SIG-M5 (cell line): Measurements from ENCODE around the gene MAU2.

ENCODE experiments used
- DNase-seq: peaks from one replicate; lab custom pipeline; 2025; lab: John Stamatoyannopoulos, UW

The MAU2 gene

GRCh38 chr19:19306191-19306590, 14.4 kb upstream of the MAU2 start:
- DNase-seq: no peak

GRCh38 chr19:19308373-19308772, 12.3 kb upstream of the MAU2 start:
- DNase-seq: no peak

GRCh38 chr19:19315444-19315843, 5.2 kb upstream of the MAU2 start:
- no peak for DNase-seq

GRCh38 chr19:19316082-19316481, 4.5 kb upstream of the MAU2 start:
- no peak for DNase-seq

- DNase-seq: no peak
Measured at GRCh38 chr19:19319732-19320360, 783 bp upstream of the MAU2 start.

- no peak for DNase-seq
Measured at GRCh38 chr19:19321141-19321577, 530 bp downstream of the MAU2 start.

GRCh38 chr19:19324059-19324770, 3.6 kb downstream of the MAU2 start:
- no peak for DNase-seq

GRCh38 chr19:19327672-19328071, 7.0 kb downstream of the MAU2 start:
- no peak for DNase-seq

- DNase-seq: no peak
Measured at GRCh38 chr19:19329126-19329525, 8.5 kb downstream of the MAU2 start.

- no peak for DNase-seq
Measured at GRCh38 chr19:19334063-19334988, 13.7 kb downstream of the MAU2 start.

- no peak for DNase-seq
Measured at GRCh38 chr19:19334989-19335344, 14.3 kb downstream of the MAU2 start.

GRCh38 chr19:19335408-19336158, 15.0 kb downstream of the MAU2 start:
- DNase-seq: no peak

GRCh38 chr19:19336597-19336996, 16.0 kb downstream of the MAU2 start:
- no peak for DNase-seq

- no peak for DNase-seq
Measured at GRCh38 chr19:19337120-19337519, 16.5 kb downstream of the MAU2 start.

GRCh38 chr19:19338082-19338481, 17.5 kb downstream of the MAU2 start:
- DNase-seq: no peak

GRCh38 chr19:19341026-19341425, 20.4 kb downstream of the MAU2 start:
- DNase-seq: no peak

- DNase-seq: no peak
Measured at GRCh38 chr19:19342086-19343015, 21.7 kb downstream of the MAU2 start.

- DNase-seq: no peak
Measured at GRCh38 chr19:19343016-19343362, 22.4 kb downstream of the MAU2 start.

GRCh38 chr19:19343762-19344161, 23.1 kb downstream of the MAU2 start:
- no peak for DNase-seq

- DNase-seq: no peak
Measured at GRCh38 chr19:19345232-19345631, 24.6 kb downstream of the MAU2 start.

GRCh38 chr19:19345970-19346369, 25.3 kb downstream of the MAU2 start:
- DNase-seq: no peak
